Pancreas (tissue), 10 donors: ENCODE results near the gene HDGFL3. TPM values are rescaled to one million over a fixed set of nuclear protein-coding genes. Genes with fewer than 3 reads are reported as not detected.
"Not testable (repeated sequence)": the region's sequence is repeated elsewhere in the genome, so short reads cannot be mapped to it uniquely, and the experiment has no call there.

ENCODE experiments used
- ATAC-seq, 4 donors: fragments of 200-7000 bp; cut with Tn5 transposase; one replicate each; pipeline versions ENCODE4 v1.8.0 to v1.9.1; 2020; ENCODE audit warnings: mild to moderate bottlenecking in 4 of 4, moderate library complexity in 4 of 4
- DNase-seq, 6 donors: peaks; one replicate each; pipeline ENCODE4 v3.0.0-alpha.2; 2020
- FAIRE-seq: peaks from 2 replicates; lab custom pipeline; 2012; peaks lifted over from hg19 to GRCh38; lab: Jason Lieb, UNC
- H3K27ac ChIP-seq, 4 donors: fragments of 200-600 bp; sonication (generic); 1 replicate in 3 of 4; 2 replicates in 1 of 4; pipeline versions ENCODE4 v1.5.0 to v1.8.0; 2020
- H3K27me3 ChIP-seq, 4 donors: fragments of 200-600 bp; one replicate each; pipeline ENCODE4 v1.8.0; 2021
- H3K36me3 ChIP-seq, 3 donors: fragments of 200-600 bp; sonication (generic) in 1 of 3; one replicate each; pipeline versions ENCODE4 v1.5.0 to v1.8.0; 2020 to 2021
- H3K4me1 ChIP-seq, 3 donors: fragments of 200-600 bp; one replicate each; pipeline ENCODE4 v1.8.0; 2021
- H3K4me3 ChIP-seq, 4 donors: fragments of 200-600 bp; sonication (generic) in 2 of 4; one replicate each; pipeline versions ENCODE4 v1.5.0 to v1.8.0; 2020 to 2021
- H3K9me3 ChIP-seq, 4 donors: fragments of 200-600 bp; one replicate each; pipeline ENCODE4 v1.8.0; 2021
- CTCF ChIP-seq, 4 donors: fragments of 200-600 bp; sonication (generic) in 3 of 4; IDR thresholded peaks; one replicate each; pipeline versions ENCODE4 v1.5.0 to v1.8.0; 2021; ENCODE audit warnings: antibody characterized with exemption in 4 of 4
- WGBS, 2 donors: extraction: QIAGEN DNeasy Blood & Tissue Kit; methylation state at CpG; one replicate each; pipeline ENCODE4 v1.1.7; 2013; 5-methylcytosine and 5-hydroxymethylcytosine counted together
- intact Hi-C, 3 donors: fragments of 100-400 bp; cut with DNase I; formaldehyde crosslinking; loops; one replicate each; pipeline versions ENCODE4 v1.11.1 to v1.14.2; 2022
- polyA plus RNA-seq, 2 donors: library from polyadenylated mRNA; stranded (reverse); fragments of 200-250 nt; gene quantifications; one replicate each; pipeline ENCODE4 v1.2.3, GENCODE V29; 2013
- total RNA-seq, 6 donors: library from RNA; stranded (reverse); fragmentation: NEBNext Ultra II Directional in 4 of 6; extraction: Animal tissue kit (Norgen Biotek cat#: 25700) in 4 of 6; gene quantifications; one replicate each; pipeline versions ENCODE4 v1.2.1 to v1.2.4, GENCODE V29; 2021 to 2023
- donor health status: healthy with polysubstance abuse.
- donor health status: DM: no; HTN: no; CAD: no; lungs with moderate emphysema.
- donor health status: DM: no; HTN: no; CAD: no.
- donor health status: control.
- donor health status: control.
- donor health status: Bipolar disorder and iron deficiency.
- donor health status: DM: yes; HTN: yes; CAD: no.
- donor health status: DM: no; HTN: no; CAD: no.
- donor health status: DM: no; HTN: no; CAD: no.
- donor health status: DM: yes; HTN: yes; CAD: no.

Gene HDGFL3
- total and polyA plus RNA-seq, 8 donors: 3.0 to 17.2 (median 7.9) TPM

DNA sequence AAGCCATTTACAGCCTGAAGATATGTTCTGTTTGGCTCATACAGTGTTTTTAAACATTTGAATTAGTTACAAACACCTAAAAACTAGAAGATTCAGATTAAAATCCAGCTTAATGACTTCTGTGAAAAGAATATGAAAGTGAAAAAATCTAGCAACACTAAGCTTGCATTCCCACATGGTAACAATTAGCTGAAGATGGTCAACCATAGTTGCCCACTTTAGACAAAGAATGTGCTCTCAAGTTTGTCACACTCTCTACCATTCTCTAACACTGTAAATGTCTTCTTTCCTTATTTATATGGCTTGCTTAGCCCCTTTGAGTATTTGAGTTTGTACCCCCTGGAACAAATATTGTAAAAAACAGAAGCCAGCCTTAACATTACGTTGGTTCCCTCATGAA, 32.7 kb downstream of the HDGFL3 start:
- ATAC-seq: no peak
- Histone ChIP-seq H3K27ac (no peak overlapping the region), H3K4me1 (peaks cover 0 to 3% (median 0%) of the 10 kb centered on the region in 3 donors), H3K36me3 (no peaks in the 10 kb centered on the region), H3K27me3 (no peaks in the 10 kb centered on the region), H3K4me3 (no peak overlapping the region), H3K9me3 (no peaks in the 10 kb centered on the region)
- 92 to 95% methylated on average over 1 of the region's 1 CpG for WGBS, 2 donors
- intact Hi-C loops: no loop called here
- DNase-seq: no peak
- no peak for TF ChIP-seq CTCF (IDR thresholded peaks at IDR 0.05)
- FAIRE-seq: no peak

DNA sequence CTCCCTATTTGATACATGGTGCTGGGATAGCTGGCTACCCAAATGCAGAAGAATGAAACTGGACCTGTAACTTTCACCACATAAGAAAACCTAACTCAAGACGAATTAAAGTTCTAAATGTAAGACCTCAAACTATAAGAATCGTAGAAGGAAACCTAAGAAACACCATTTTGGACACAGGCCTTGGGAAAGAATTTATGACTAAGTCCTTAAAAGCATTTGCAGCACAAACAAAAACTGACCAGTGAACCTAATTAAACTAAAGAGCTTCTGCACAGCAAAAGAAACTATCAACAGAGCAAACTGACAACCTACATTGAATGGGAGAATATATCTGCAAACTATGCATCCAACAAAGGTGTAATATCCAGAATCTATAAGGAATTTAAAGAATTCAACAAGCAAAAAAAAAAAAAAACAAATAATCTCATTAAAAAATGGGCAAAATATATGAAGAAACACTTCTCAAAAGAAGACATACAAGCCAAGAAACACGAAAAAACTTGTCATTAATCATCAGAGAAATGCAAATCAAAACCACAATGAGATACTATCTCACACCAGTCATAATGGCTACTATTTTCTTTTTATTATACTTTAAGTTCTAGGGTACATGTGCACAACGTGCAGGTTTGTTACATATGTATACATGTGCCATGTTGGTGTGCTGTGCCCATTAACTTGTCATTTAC, 37.0 kb downstream of the HDGFL3 start:
- H3K4me1 ChIP-seq: peaks cover 0 to 3% (median 0%) of the 10 kb centered on the region in 3 donors
- no peak for DNase-seq
- no peak for TF ChIP-seq CTCF (IDR thresholded peaks at IDR 0.05)
- 58 to 67% methylated on average over 4 of the region's 4 CpGs for WGBS, 2 donors
- H3K4me3 ChIP-seq: no peak overlapping the region
- ATAC-seq: no peak
- no peaks in the 10 kb centered on the region for H3K27me3 ChIP-seq
- H3K27ac ChIP-seq: no peak overlapping the region
- no peak for FAIRE-seq
- H3K9me3 ChIP-seq: no peaks in the 10 kb centered on the region
- H3K36me3 ChIP-seq: no peaks in the 10 kb centered on the region
- intact Hi-C loops: no loop called here

GRCh38 chr15:83169576-83169975, 38.0 kb downstream of the HDGFL3 start:
- FAIRE-seq, H3K27me3 ChIP-seq, intact Hi-C loops, H3K9me3 ChIP-seq, H3K36me3 ChIP-seq, H3K4me3 ChIP-seq, H3K27ac ChIP-seq, DNase-seq, H3K4me1 ChIP-seq, ATAC-seq: not testable (repeated sequence)
- WGBS, 2 donors: 89 to 91% methylated on average over 5 of the region's 5 CpGs

DNA sequence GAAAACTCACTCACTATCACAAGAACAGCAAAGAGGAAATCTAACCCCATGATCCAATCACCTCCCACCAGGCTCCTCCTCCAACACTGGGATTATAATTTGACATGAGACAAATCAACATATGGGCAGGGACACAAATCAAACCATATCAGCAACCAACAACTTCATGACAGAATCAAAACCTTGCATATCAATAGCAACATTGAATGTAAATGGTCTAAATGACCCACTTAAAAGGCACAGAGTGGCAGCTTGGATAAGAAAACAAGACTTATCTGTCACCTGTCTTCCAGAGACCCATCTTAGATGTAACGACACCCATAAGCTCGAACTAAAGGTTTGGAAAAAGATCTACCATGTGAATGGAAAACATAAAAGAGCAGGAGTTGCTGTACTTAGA, 40.8 kb downstream of the HDGFL3 start:
- DNase-seq (no peak), FAIRE-seq (no peak), ATAC-seq (no peak)
- no peaks in the 10 kb centered on the region for H3K9me3 ChIP-seq
- H3K4me3 ChIP-seq: no peak overlapping the region
- no peak for TF ChIP-seq CTCF (IDR thresholded peaks at IDR 0.05)
- H3K4me1 ChIP-seq: no peaks in the 10 kb centered on the region
- 79 to 85% methylated on average over 2 of the region's 2 CpGs for WGBS, 2 donors
- no peak overlapping the region for H3K27ac ChIP-seq
- no peaks in the 10 kb centered on the region for H3K36me3 ChIP-seq
- intact Hi-C loops: no loop called here
- H3K27me3 ChIP-seq: no peaks in the 10 kb centered on the region

DNA sequence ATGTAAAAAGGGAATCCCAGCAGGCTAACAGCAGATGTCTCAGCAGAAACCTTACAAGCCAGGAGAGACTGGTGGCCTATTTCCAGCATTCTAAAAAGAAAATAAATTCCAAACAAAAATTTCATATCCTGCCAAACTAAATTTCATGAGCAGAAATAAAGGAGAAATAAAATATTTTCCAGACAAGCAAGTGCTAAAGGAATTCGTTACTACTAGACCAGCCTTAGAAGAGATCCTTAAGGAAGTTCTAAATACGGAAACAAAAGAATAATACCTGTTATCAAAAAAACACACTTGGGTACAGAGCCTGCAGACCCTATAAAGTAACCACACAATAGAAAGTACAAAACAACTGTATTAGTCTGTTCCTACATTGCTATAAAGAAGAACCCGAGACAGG, 41.4 kb downstream of the HDGFL3 start:
- no peak for ATAC-seq
- FAIRE-seq: no peak
- no peak for DNase-seq
- Histone ChIP-seq H3K9me3 (no peaks in the 10 kb centered on the region), H3K36me3 (no peaks in the 10 kb centered on the region), H3K27ac (no peak overlapping the region), H3K4me1 (no peaks in the 10 kb centered on the region), H3K27me3 (no peaks in the 10 kb centered on the region), H3K4me3 (no peak overlapping the region)
- TF ChIP-seq CTCF (IDR thresholded peaks at IDR 0.05): no peak
- intact Hi-C loops: no loop called here
- 88 to 91% methylated on average over 3 of the region's 3 CpGs for WGBS, 2 donors
